Astrocyte (in vitro differentiated cells and primary cell): Measurements from ENCODE around the gene PIK3CB. TPM values are rescaled to one million over a fixed set of nuclear protein-coding genes. Genes with fewer than 3 reads are reported as not detected.
A peak's percentile ranks its signal among the peaks of the same experiment; 100 is the strongest.

Experiments used
- DNase-seq: peaks from one replicate; pipeline ENCODE4 v3.0.0-alpha.2; 2010; ENCODE audit warnings: low read depth
- FAIRE-seq: peaks from 2 replicates; lab custom pipeline; 2011; peaks lifted over from hg19 to GRCh38; lab: Jason Lieb, UNC
- H2AFZ ChIP-seq: 2 replicates; pipeline ENCODE4 v1.6.0; 2012; ENCODE audit warnings: low read depth, low read length, inconsistent platforms
- H3K27ac ChIP-seq: 2 replicates; pipeline ENCODE4 v1.5.1; 2011; ENCODE audit warnings: low read depth, low read length, inconsistent platforms
- H3K27me3 ChIP-seq: 2 replicates; pipeline ENCODE4 v1.6.0; 2011; ENCODE audit warnings: low read length, inconsistent platforms; ENCODE audit not compliant: insufficient read depth
- H3K36me3 ChIP-seq: 2 replicates; pipeline ENCODE4 v1.5.1; 2011; ENCODE audit warnings: low read length, inconsistent platforms; ENCODE audit not compliant: insufficient read depth
- H3K4me1 ChIP-seq: 2 replicates; pipeline ENCODE4 v1.5.1; 2011; ENCODE audit warnings: low read length, inconsistent platforms; ENCODE audit not compliant: insufficient read depth
- H3K4me2 ChIP-seq: 2 replicates; pipeline ENCODE4 v1.6.0; 2012; ENCODE audit warnings: low read length, inconsistent platforms
- H3K4me3 ChIP-seq: 2 replicates; pipeline ENCODE4 v1.5.1; 2011; ENCODE audit warnings: low read depth, mild to moderate bottlenecking, low read length, inconsistent platforms; ENCODE audit not compliant: insufficient read depth
- H3K79me2 ChIP-seq: 2 replicates; pipeline ENCODE4 v1.6.0; 2012; ENCODE audit warnings: mild to moderate bottlenecking, low read length, inconsistent platforms; ENCODE audit not compliant: insufficient read depth
- H3K9ac ChIP-seq: 2 replicates; pipeline ENCODE4 v1.6.0; 2012; ENCODE audit warnings: mild to moderate bottlenecking, low read length, inconsistent platforms
- H3K9me3 ChIP-seq: 2 replicates; pipeline ENCODE4 v1.5.1; 2012; ENCODE audit warnings: low read depth, mild to moderate bottlenecking, low read length, inconsistent platforms; ENCODE audit not compliant: insufficient read depth
- H4K20me1 ChIP-seq: 2 replicates; pipeline ENCODE4 v1.6.0; 2012; ENCODE audit warnings: low read length, inconsistent platforms; ENCODE audit not compliant: insufficient read depth
- H3K27ac Mint-ChIP-seq: one replicate; pipeline ENCODE4 v1.8.0; 2021; ENCODE audit warnings: mild to moderate bottlenecking, mixed read lengths; ENCODE audit not compliant: unreplicated experiment
- H3K27me3 Mint-ChIP-seq: one replicate; pipeline ENCODE4 v1.8.0; 2021; ENCODE audit warnings: low read depth, mixed read lengths; ENCODE audit not compliant: unreplicated experiment
- H3K36me3 Mint-ChIP-seq: one replicate; pipeline ENCODE4 v1.8.0; 2021; ENCODE audit warnings: low read depth, mixed read lengths; ENCODE audit not compliant: unreplicated experiment
- H3K4me1 Mint-ChIP-seq: one replicate; pipeline ENCODE4 v1.8.0; 2021; ENCODE audit warnings: low read depth, mixed read lengths; ENCODE audit not compliant: unreplicated experiment
- H3K4me3 Mint-ChIP-seq: one replicate; pipeline ENCODE4 v1.8.0; 2021; ENCODE audit warnings: mild to moderate bottlenecking, moderate library complexity, mixed read lengths; ENCODE audit not compliant: unreplicated experiment
- H3K9me3 Mint-ChIP-seq: one replicate; pipeline ENCODE4 v1.8.0; 2021; ENCODE audit warnings: mild to moderate bottlenecking, mixed read lengths; ENCODE audit not compliant: unreplicated experiment
- CTCF ChIP-seq: IDR thresholded peaks from 2 replicates; pipeline ENCODE4 v1.5.1; 2011; ENCODE audit warnings: low read depth, mild to moderate bottlenecking, inconsistent platforms, low read length, moderate library complexity; ENCODE audit not compliant: insufficient read depth
- EZH2 ChIP-seq: IDR thresholded peaks from 2 replicates; pipeline ENCODE4 v1.6.1; 2012; ENCODE audit warnings: mild to moderate bottlenecking, low read length, inconsistent platforms; ENCODE audit not compliant: insufficient read depth
- total RNA-seq: library from RNA; stranded (reverse); gene quantifications from 2 replicates; pipeline ENCODE4 v1.2.1, GENCODE V29; 2021

PIK3CB gene
- total RNA-seq, 1 donor from 2014 or later: 24.8 TPM

DNA sequence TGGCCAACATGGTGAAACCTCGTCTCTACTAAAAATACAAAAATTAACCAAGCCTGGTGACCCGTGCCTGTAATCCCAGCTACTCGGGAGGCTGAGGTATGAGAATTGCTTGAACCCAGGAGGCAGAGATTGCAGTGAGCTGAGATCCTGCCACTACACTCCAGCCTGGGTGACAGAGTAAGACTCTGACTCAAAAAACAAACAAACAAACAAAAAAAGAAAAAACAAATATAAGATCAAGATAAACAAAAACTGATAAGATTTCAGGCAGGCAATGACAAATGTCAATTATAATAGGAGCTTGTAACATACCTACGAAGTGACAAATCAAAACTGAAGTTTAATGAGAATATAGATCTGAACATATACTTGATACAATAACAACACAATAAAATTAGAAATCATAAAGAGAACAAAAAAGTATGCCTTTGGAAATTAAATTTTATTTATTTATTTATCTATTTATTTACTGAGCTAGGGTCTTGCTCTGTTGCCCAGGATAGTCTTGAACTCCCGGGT lies 155.8 kb downstream of the PIK3CB start:
- no peak overlapping the region for H3K27ac ChIP-seq
- Mint-ChIP-seq H3K9me3 (peaks cover 20% of the 10 kb centered on the region), H3K4me3 (no peak overlapping the region), H3K4me1 (peaks cover 3% of the 10 kb centered on the region), H3K27ac (peak overlapping the region; percentile 18), H3K36me3 (peaks cover 26% of the 10 kb centered on the region), H3K27me3 (no peaks in the 10 kb centered on the region)
- H3K9me3 ChIP-seq: peaks cover 3% of the 10 kb centered on the region
- H4K20me1 ChIP-seq: no peaks in the 10 kb centered on the region
- H3K4me3 ChIP-seq: no peak overlapping the region
- H2AFZ ChIP-seq: no peak overlapping the region
- TF ChIP-seq CTCF (no peak), EZH2 (no peak)
- no peak overlapping the region for H3K9ac ChIP-seq
- no peaks in the 10 kb centered on the region for H3K27me3 ChIP-seq
- no peak for DNase-seq
- FAIRE-seq: no peak
- no peak overlapping the region for H3K4me2 ChIP-seq
- peaks cover 1% of the 10 kb centered on the region for H3K4me1 ChIP-seq
- peaks cover 6% of the 10 kb centered on the region for H3K36me3 ChIP-seq
- H3K79me2 ChIP-seq: no peaks in the 10 kb centered on the region

GRCh38 chr3:138678086-138678485 lies 156.6 kb downstream of the PIK3CB start:
- peaks cover 3% of the 10 kb centered on the region for H3K36me3 ChIP-seq
- no peaks in the 10 kb centered on the region for H3K27me3 ChIP-seq
- Mint-ChIP-seq H3K4me1 (peaks cover 12% of the 10 kb centered on the region), H3K4me3 (no peak overlapping the region), H3K27ac (no peak overlapping the region), H3K36me3 (peaks cover 26% of the 10 kb centered on the region), H3K9me3 (peaks cover 20% of the 10 kb centered on the region), H3K27me3 (no peaks in the 10 kb centered on the region)
- DNase-seq (no peak), FAIRE-seq (no peak)
- H3K9ac ChIP-seq: no peak overlapping the region
- no peaks in the 10 kb centered on the region for H4K20me1 ChIP-seq
- peaks cover 3% of the 10 kb centered on the region for H3K9me3 ChIP-seq
- no peak overlapping the region for H3K4me2 ChIP-seq
- H3K27ac ChIP-seq: no peak overlapping the region
- peaks cover 6% of the 10 kb centered on the region for H3K4me1 ChIP-seq
- H3K4me3 ChIP-seq: no peak overlapping the region
- H2AFZ ChIP-seq: no peak overlapping the region
- H3K79me2 ChIP-seq: no peaks in the 10 kb centered on the region
- TF ChIP-seq CTCF: no peak
- no peak for TF ChIP-seq EZH2

GRCh38 chr3:138675393-138675792 lies 159.3 kb downstream of the PIK3CB start:
- H3K4me2 ChIP-seq: no peak overlapping the region
- H3K9ac ChIP-seq: no peak overlapping the region
- H3K4me1 ChIP-seq: peaks cover 6% of the 10 kb centered on the region
- Mint-ChIP-seq H3K9me3 (peaks cover 20% of the 10 kb centered on the region), H3K27ac (peak overlapping the region; percentile 69), H3K4me3 (no peak overlapping the region), H3K27me3 (no peaks in the 10 kb centered on the region), H3K4me1 (peaks cover 27% of the 10 kb centered on the region), H3K36me3 (peaks cover 28% of the 10 kb centered on the region)
- H2AFZ ChIP-seq: no peak overlapping the region
- H3K27ac ChIP-seq: no peak overlapping the region
- H3K4me3 ChIP-seq: no peak overlapping the region
- peaks cover 3% of the 10 kb centered on the region for H3K9me3 ChIP-seq
- no peaks in the 10 kb centered on the region for H4K20me1 ChIP-seq
- peaks cover 3% of the 10 kb centered on the region for H3K36me3 ChIP-seq
- H3K27me3 ChIP-seq: no peaks in the 10 kb centered on the region
- no peaks in the 10 kb centered on the region for H3K79me2 ChIP-seq
- DNase-seq (peak; percentile 37), FAIRE-seq (no peak)
- no peak for TF ChIP-seq CTCF
- no peak for TF ChIP-seq EZH2
